Fibroblast of lung (primary cell): Measurements from ENCODE around the gene CNGA1. TPM values are rescaled to one million over a fixed set of nuclear protein-coding genes. Genes with fewer than 3 reads are reported as not detected.

Experiments used
- DNase-seq, 2 donors: peaks; one replicate each; pipeline versions ENCODE4 v3.0.0 to v3.0.0-alpha.2; 2010; ENCODE audit warnings: low read depth in 2 of 2
- H2AFZ ChIP-seq: 2 replicates; pipeline ENCODE4 v1.5.1; 2012; ENCODE audit warnings: low read length, control low read depth, inconsistent platforms
- H3K27ac ChIP-seq: 2 replicates; pipeline ENCODE4 v1.5.1; 2011; ENCODE audit warnings: low read length, control low read depth; ENCODE audit not compliant: insufficient read depth
- H3K27me3 ChIP-seq: 2 replicates; pipeline ENCODE4 v1.5.1; 2011; ENCODE audit warnings: mild to moderate bottlenecking, low read length; ENCODE audit not compliant: control insufficient read depth, insufficient read depth
- H3K36me3 ChIP-seq: 2 replicates; pipeline ENCODE4 v1.5.1; 2011; ENCODE audit warnings: low read length; ENCODE audit not compliant: control insufficient read depth, insufficient read depth
- H3K4me1 ChIP-seq: 2 replicates; pipeline ENCODE4 v1.5.1; 2011; ENCODE audit warnings: low read length; ENCODE audit not compliant: control insufficient read depth, insufficient read depth; ENCODE audit errors: extremely low read depth
- H3K4me2 ChIP-seq: 2 replicates; pipeline ENCODE4 v1.5.1; 2011; ENCODE audit warnings: low read length, control low read depth; ENCODE audit not compliant: insufficient read depth; ENCODE audit errors: extremely low read depth
- H3K4me3 ChIP-seq, 4 experiments: fragments of 200-600 bp in 1 of 4; sonication (generic) in 1 of 4; replicated peaks in 1 of 4; 2 replicates each; pipeline ENCODE4 v1.5.1; 2011 to 2016; ENCODE audit warnings: low read length in 4 of 4, low read depth in 3 of 4, mild to moderate bottlenecking in 3 of 4, control low read depth in 2 of 4, inconsistent platforms in 1 of 4, mixed read lengths in 1 of 4; ENCODE audit not compliant: insufficient read depth in 1 of 4; ENCODE audit errors: control extremely low read depth in 1 of 4
- H3K79me2 ChIP-seq: 2 replicates; pipeline ENCODE4 v1.5.1; 2012; ENCODE audit warnings: mild to moderate bottlenecking, low read length, inconsistent platforms; ENCODE audit not compliant: control insufficient read depth, insufficient read depth
- H3K9ac ChIP-seq: 2 replicates; pipeline ENCODE4 v1.5.1; 2011; ENCODE audit warnings: mild to moderate bottlenecking, low read length, control low read depth; ENCODE audit not compliant: insufficient read depth
- H3K9me3 ChIP-seq: 2 replicates; pipeline ENCODE4 v1.5.1; 2012; ENCODE audit warnings: low read depth, low read length; ENCODE audit not compliant: control insufficient read depth, insufficient read depth
- H4K20me1 ChIP-seq: 2 replicates; pipeline ENCODE4 v1.5.1; 2011; ENCODE audit warnings: low read length; ENCODE audit not compliant: control insufficient read depth, insufficient read depth; ENCODE audit errors: extremely low read depth
- EZH2 ChIP-seq: IDR thresholded peaks from 2 replicates; pipeline ENCODE4 v1.5.1; 2012; ENCODE audit warnings: low read length, control low read depth, mild to moderate bottlenecking; ENCODE audit errors: missing control alignments
- polyA plus RNA-seq, 2 donors: library from polyadenylated mRNA; depleted of rRNA in 1 of 2; stranded (reverse) in 1 of 2; unstranded in 1 of 2; fragments of >200 nt; gene quantifications; 2 replicates each; pipeline ENCODE4 v1.2.1, GENCODE V29; 2011 to 2012; ENCODE audit warnings: missing spikeins in 1 of 2
- total RNA-seq: library from RNA; depleted of rRNA; stranded (reverse); fragments of >200 nt; gene quantifications from 2 replicates; pipeline ENCODE4 v1.2.1, GENCODE V29; 2014
- TF ChIP-seq, protein P1 (sequence below), 2 donors: IDR thresholded peaks in 1 of 2; conservative IDR thresholded peaks in 1 of 2; 1 replicate in 1 of 2; 2 replicates in 1 of 2; pipeline ENCODE4 v1.5.1; 2011 to 2012; ENCODE audit warnings: low read length in 2 of 2, control low read depth in 1 of 2, inconsistent platforms in 1 of 2, low read depth in 1 of 2, mild to moderate bottlenecking in 1 of 2

CNGA1 gene
- total and polyA plus RNA-seq, 2 donors (not counting 1 experiment from before 2014, with no cell fraction given): not detected

DNA sequence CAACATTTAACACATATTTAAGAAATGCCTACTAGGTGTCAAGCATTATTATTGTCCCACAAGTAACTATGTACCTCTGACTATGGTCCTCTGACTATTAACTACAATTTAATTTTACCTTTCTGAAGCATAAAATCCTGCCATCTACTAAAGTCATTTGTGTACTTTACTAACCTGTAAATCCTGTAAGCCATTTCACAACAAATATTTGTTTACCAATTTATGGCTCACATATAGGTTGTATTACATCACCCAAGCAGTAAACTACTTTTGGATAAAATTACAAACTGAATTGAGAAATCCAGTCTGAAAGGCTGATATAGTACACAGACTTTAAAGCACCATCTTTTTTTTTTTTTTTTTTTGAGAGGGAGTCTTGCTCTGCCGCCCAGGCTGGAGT, 43.8 kb downstream of the CNGA1 start:
- DNase-seq: no peak
- no peaks in the 10 kb centered on the region for H4K20me1 ChIP-seq
- H3K27me3 ChIP-seq: no peaks in the 10 kb centered on the region
- no peak overlapping the region for H3K9ac ChIP-seq
- no peaks in the 10 kb centered on the region for H3K79me2 ChIP-seq
- H3K4me2 ChIP-seq: no peak overlapping the region
- no peak overlapping the region for H2AFZ ChIP-seq
- TF ChIP-seq EZH2: no peak
- TF ChIP-seq, protein P1, sequence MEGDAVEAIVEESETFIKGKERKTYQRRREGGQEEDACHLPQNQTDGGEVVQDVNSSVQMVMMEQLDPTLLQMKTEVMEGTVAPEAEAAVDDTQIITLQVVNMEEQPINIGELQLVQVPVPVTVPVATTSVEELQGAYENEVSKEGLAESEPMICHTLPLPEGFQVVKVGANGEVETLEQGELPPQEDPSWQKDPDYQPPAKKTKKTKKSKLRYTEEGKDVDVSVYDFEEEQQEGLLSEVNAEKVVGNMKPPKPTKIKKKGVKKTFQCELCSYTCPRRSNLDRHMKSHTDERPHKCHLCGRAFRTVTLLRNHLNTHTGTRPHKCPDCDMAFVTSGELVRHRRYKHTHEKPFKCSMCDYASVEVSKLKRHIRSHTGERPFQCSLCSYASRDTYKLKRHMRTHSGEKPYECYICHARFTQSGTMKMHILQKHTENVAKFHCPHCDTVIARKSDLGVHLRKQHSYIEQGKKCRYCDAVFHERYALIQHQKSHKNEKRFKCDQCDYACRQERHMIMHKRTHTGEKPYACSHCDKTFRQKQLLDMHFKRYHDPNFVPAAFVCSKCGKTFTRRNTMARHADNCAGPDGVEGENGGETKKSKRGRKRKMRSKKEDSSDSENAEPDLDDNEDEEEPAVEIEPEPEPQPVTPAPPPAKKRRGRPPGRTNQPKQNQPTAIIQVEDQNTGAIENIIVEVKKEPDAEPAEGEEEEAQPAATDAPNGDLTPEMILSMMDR (conservative IDR thresholded peaks at IDR 0.05 in 1 of 2, IDR thresholded peaks at IDR 0.05 in 1 of 2; ENCODE audit: low read depth in 1 of 2, low read length in 2 of 2): no peak
- H3K27ac ChIP-seq: no peak overlapping the region
- no peaks in the 10 kb centered on the region for H3K9me3 ChIP-seq
- no peak overlapping the region for H3K4me3 ChIP-seq
- H3K4me1 ChIP-seq: no peaks in the 10 kb centered on the region
- H3K36me3 ChIP-seq: no peaks in the 10 kb centered on the region

DNA sequence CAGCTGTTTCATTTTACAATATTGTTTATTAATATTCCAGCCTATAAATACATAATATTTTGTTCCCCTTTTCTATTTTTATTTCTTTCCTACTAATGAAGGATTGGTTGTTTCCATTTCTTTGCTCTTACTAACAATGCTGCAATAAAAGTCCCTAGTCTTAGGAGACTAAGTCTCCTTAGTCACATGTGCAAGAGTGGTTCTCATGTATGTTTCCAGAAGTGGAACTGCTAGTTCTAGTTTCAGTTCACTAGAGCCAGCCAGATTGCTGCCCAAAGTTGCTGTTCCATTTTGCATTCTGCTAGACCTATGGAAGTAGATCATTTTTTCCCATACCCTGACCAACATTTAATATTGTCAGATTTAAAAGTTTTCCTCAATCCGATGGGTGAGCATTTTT, 44.3 kb downstream of the CNGA1 start:
- Histone ChIP-seq H3K79me2 (no peaks in the 10 kb centered on the region), H3K9ac (no peak overlapping the region), H3K9me3 (no peaks in the 10 kb centered on the region), H3K4me2 (no peak overlapping the region), H2AFZ (no peak overlapping the region), H3K36me3 (no peaks in the 10 kb centered on the region), H4K20me1 (no peaks in the 10 kb centered on the region), H3K4me1 (no peaks in the 10 kb centered on the region), H3K27ac (no peak overlapping the region), H3K4me3 (no peak overlapping the region), H3K27me3 (no peaks in the 10 kb centered on the region)
- TF ChIP-seq, protein P1 (conservative IDR thresholded peaks at IDR 0.05 in 1 of 2, IDR thresholded peaks at IDR 0.05 in 1 of 2; ENCODE audit: low read depth in 1 of 2, low read length in 2 of 2): no peak
- no peak for DNase-seq

DNA sequence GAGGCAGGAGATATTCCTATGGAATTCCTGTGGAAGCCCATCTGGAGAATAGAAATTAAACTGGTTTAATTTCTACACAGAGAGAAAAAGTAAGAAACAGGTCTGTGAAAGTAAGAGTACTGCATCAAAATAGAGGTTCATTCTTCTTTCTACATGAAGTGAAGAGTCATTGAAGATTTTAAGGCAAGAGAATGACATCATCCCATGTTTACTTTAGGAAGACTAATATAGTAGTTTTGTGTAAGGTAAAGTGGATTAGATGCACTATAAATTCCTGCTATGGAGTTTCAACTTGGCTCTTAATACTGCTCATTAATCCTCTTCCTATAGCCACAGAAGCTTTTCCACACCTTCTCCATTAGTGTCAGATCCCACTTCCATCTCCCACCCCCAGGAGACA, 47.6 kb downstream of the CNGA1 start:
- H3K27me3 ChIP-seq: no peaks in the 10 kb centered on the region
- H3K4me1 ChIP-seq: no peaks in the 10 kb centered on the region
- no peak overlapping the region for H3K9ac ChIP-seq
- no peaks in the 10 kb centered on the region for H3K79me2 ChIP-seq
- DNase-seq: no peak
- no peaks in the 10 kb centered on the region for H3K9me3 ChIP-seq
- no peak overlapping the region for H3K4me3 ChIP-seq
- no peak overlapping the region for H3K4me2 ChIP-seq
- no peaks in the 10 kb centered on the region for H4K20me1 ChIP-seq
- TF ChIP-seq, protein P1 (conservative IDR thresholded peaks at IDR 0.05 in 1 of 2, IDR thresholded peaks at IDR 0.05 in 1 of 2; ENCODE audit: low read depth in 1 of 2, low read length in 2 of 2): no peak
- TF ChIP-seq EZH2: no peak
- no peak overlapping the region for H3K27ac ChIP-seq
- H2AFZ ChIP-seq: no peak overlapping the region
- H3K36me3 ChIP-seq: no peaks in the 10 kb centered on the region
